ENCODE data around the gene CCDC83.
"Not testable (repeated sequence)": the region's sequence is repeated elsewhere in the genome, so short reads cannot be mapped to it uniquely, and the experiment has no call there.

CCDC83 gene

GRCh38 chr11:85946221-85946620, 91.0 kb downstream of the CCDC83 start:
- no peak for DNase-seq

GRCh38 chr11:85947431-85948272, 92.5 kb downstream of the CCDC83 start:
- no peak for DNase-seq

GRCh38 chr11:85948884-85949283, 93.7 kb downstream of the CCDC83 start:
- no peak for DNase-seq

- DNase-seq: no peak
Observed at GRCh38 chr11:85949798-85950197, 94.6 kb downstream of the CCDC83 start.

GRCh38 chr11:85950317-85951048, 95.3 kb downstream of the CCDC83 start:
- DNase-seq: no peak

GRCh38 chr11:85951049-85951405, 95.8 kb downstream of the CCDC83 start:
- DNase-seq: no peak

- no peak for DNase-seq
Observed at GRCh38 chr11:85951428-85952107, 96.4 kb downstream of the CCDC83 start.

- not testable (repeated sequence) for DNase-seq
Observed at GRCh38 chr11:85952108-85952485, 96.9 kb downstream of the CCDC83 start.

- no peak for DNase-seq
Observed at GRCh38 chr11:85953491-85954143, 98.4 kb downstream of the CCDC83 start.

- no peak for DNase-seq
Observed at GRCh38 chr11:85955531-85955930, 100.3 kb downstream of the CCDC83 start.

- DNase-seq: no peak
Observed at GRCh38 chr11:85960678-85961077, 105.5 kb downstream of the CCDC83 start.

- DNase-seq: no peak
Observed at GRCh38 chr11:85961130-85961529, 105.9 kb downstream of the CCDC83 start.

GRCh38 chr11:85961930-85962363, 106.8 kb downstream of the CCDC83 start:
- no peak for DNase-seq

- DNase-seq: no peak
Observed at GRCh38 chr11:85965202-85965601, 110.0 kb downstream of the CCDC83 start.

- no peak for DNase-seq
Observed at GRCh38 chr11:85967457-85967856, 112.3 kb downstream of the CCDC83 start.

Data from NCI-H1092 treated with DMSO at 0.1 percent for 48 hours (cell line).